ENCODE measurements around the gene CHERP. TPM values are rescaled to one million over a fixed set of nuclear protein-coding genes. Genes with fewer than 3 reads are reported as not detected.

Gene CHERP
- total and polyA plus RNA-seq, 2 of the 8 experiments (the other 6 are each of a cell fraction or from before 2014, with no cell fraction given), result 13.9 to 73.7 TPM

DNA sequence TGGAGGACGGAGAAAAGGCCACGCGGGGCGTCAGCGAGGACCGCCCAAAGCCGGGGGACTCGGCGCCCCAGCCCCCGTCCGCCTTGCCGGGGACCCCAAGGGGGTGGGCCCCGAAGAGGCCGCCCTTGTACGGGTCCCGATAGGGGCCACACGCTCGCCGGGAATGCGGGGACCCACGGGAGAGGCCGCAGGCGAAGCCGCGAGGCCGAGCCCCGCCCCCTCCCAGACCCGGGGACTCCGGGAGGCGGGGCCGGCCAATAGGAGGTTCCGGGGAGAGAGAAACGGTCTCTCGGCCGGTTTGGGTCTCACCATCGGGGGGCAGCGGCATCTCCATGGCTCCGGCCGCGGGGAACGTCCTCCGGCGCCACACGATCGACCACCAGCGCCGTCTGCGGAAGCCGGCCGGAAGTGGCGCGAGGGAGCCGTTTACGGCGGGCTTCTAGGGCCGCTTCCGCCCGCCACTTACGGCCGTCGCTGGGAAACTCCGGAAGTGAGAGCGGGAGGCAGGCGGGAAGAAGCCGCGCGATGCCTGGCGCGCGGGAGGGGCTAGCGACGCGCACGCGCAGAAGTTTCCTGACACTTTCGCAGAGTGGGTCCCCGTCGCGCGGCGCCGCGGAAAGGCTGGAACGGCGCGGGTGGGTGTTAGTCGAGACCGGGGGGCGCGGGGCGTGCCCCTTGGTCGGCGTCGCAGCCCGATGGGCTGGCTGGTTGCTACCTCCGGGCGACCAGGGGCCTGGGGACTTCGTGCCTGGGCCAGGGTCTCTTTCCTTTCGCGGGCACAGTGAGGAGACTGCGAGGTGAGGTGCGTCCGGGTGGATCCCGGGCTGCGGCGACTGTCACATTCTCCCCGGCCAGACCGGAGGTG lies at the start of gene CHERP (continued):
- TF ChIP-seq, protein P1, sequence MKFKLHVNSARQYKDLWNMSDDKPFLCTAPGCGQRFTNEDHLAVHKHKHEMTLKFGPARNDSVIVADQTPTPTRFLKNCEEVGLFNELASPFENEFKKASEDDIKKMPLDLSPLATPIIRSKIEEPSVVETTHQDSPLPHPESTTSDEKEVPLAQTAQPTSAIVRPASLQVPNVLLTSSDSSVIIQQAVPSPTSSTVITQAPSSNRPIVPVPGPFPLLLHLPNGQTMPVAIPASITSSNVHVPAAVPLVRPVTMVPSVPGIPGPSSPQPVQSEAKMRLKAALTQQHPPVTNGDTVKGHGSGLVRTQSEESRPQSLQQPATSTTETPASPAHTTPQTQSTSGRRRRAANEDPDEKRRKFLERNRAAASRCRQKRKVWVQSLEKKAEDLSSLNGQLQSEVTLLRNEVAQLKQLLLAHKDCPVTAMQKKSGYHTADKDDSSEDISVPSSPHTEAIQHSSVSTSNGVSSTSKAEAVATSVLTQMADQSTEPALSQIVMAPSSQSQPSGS (IDR thresholded peaks at IDR 0.05; ENCODE audit: low read length), result no peak
- TF ChIP-seq CTBP2 (IDR thresholded peaks at IDR 0.05; ENCODE audit: borderline replicate concordance, insufficient read depth, insufficient read length, low read length) (no peak), CHD1 (IDR thresholded peaks at IDR 0.05; ENCODE audit: low read depth, low read length) (no peak), POLR2AphosphoS5 (IDR thresholded peaks at IDR 0.05; ENCODE audit: low read depth, low read length) (peak; percentile 83), RBBP5 (IDR thresholded peaks at IDR 0.05; ENCODE audit: borderline replicate concordance, low read depth, low read length) (peak; percentile 64; the same call in 1 of the 2 replicates), POU5F1 (IDR thresholded peaks at IDR 0.05; ENCODE audit: low read depth, low read length) (no peak)

All from H1 (cell line).